Fibroblast of the aortic adventitia (primary cell): Measurements from ENCODE around the gene BPIFB2. TPM values are rescaled to one million over a fixed set of nuclear protein-coding genes. Genes with fewer than 3 reads are reported as not detected.

Source experiments
- DNase-seq: peaks from one replicate; pipeline ENCODE4 v3.0.0-alpha.2; 2010; ENCODE audit warnings: low read depth
- H3K4me3 ChIP-seq: 2 replicates; pipeline ENCODE4 v1.5.1; 2011; ENCODE audit warnings: low read depth, mild to moderate bottlenecking, control low read depth, low read length, moderate library complexity
- CTCF ChIP-seq: IDR thresholded peaks from 2 replicates; pipeline ENCODE4 v1.5.1; 2011; ENCODE audit warnings: mild to moderate bottlenecking, low read length, control low read depth, inconsistent platforms; ENCODE audit not compliant: insufficient read depth
- total RNA-seq: library from RNA; depleted of rRNA; stranded (reverse); fragments of >200 nt; gene quantifications from 2 replicates; pipeline ENCODE4 v1.2.3, GENCODE V29; 2012; ENCODE audit warnings: low replicate concordance

BPIFB2 gene
- total RNA-seq, 1 donor: not detected

- no peak overlapping the region for H3K4me3 ChIP-seq
- TF ChIP-seq CTCF: no peak
- DNase-seq: no peak
Measured at GRCh38 chr20:32967961-32968457, 39.5 kb upstream of the BPIFB2 start.

DNA sequence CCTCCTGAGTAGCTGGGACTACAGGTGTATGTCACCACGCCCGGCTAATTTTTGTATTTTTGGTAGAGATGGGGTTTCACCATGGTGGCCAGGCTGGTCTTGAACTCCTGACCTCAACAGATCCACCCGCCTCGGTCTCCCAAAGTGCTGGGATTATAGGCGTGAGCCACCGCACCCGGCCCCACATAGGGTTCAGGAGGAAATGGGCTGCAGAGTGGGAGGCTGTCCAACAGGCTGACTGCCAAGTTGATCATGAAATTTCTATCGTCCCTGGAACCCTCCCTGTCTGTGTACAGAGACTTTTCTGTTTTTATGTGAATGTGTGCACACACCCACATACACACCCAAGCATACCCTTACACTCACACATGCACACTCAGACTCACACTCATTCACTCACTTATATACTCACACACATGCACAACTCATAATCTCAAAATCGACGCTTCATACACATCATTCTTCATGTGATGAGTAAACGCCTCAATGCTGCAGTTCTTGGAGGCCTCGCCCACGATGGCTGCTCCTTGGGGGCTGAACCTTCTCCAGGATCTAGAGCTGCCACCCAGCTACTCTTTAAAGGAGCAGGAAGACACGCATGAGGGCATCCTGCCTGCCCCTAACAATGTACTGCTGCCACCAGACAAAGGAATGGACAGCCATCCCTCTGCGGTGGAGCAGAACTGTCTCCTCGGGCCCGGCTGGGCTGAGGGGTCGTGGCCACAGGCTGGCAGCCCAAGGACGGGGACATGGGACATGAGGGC lies 38.8 kb upstream of the BPIFB2 start:
- DNase-seq: no peak
- no peak for TF ChIP-seq CTCF
- no peak overlapping the region for H3K4me3 ChIP-seq

DNA sequence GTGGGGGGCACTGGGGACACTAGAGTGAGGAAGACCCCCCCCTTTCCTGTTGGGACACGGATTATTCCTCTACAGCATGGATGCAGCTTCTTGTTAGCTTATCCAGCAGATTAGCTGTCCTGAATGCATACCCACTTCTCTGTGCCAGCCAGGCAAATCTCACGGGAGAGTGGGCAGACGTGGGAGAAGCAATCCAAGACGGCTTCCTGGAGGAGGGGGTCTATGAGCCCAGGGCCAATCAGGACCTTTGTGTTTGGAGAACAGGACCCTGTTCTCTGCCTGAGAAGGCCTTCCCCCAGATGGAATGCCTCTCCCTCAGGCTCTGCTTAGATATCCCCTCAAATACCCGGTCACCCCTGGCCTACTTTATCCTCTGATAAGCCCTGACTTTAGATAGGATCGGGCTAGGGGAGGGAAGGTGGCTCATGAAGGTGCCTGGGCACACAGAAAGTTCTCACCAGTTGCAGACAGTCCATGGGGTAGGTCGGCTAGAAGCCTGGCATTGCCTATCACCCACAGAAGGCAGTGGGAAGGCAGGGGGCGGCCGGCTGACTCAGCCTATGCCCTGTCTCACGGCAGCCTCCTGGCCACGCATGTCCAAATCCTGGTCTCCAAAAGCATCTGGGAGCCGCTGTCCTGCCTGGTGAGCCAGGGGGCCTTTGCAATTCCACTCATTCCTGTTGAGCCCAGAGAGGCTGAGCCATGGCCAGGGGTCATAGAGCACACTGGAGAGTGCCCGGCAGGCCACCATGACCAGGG lies 38.0 kb upstream of the BPIFB2 start:
- DNase-seq: no peak
- TF ChIP-seq CTCF: no peak
- H3K4me3 ChIP-seq: no peak overlapping the region

DNA sequence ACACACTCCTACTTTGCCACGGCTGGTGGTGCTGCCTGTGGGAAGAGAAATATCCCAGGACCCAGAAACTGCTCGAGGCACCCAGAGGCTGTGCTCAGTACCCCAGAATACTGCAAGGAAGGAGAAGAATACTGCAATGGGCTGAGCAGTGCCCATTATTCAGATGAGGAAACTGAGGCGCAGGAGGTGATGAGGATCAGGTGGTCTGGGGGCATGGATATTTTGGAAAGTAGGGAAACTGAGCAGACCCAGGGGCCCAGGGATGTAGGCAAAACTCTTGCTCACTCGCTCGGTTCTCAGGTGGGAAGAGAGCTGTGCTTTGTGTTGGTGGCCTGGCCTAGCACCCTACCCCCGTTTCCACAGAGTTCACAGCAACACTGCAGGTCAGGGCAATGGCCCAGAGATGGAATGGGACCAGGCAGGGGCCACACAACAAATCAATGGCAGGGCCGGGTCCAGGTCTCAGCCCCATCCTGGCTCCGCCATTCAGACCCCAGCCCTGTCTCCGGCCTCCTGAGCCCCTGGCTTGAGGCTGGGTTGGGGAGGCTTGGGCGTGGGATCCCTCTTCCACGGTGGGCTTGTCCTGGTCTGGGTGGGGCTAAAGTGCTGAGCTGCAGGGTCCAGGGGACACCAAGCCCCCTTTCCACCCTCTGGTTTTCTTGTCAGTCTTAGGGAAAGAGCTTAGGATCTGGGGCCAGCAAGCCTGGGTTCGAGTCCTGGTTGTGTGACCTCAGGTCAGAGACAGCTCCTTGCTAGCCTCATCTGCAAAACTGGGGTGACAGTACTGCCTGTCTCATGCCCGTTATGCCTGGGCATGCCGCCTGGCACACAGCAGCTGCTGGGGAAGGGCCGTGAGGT lies 37.2 kb upstream of the BPIFB2 start:
- H3K4me3 ChIP-seq: no peak overlapping the region

DNA sequence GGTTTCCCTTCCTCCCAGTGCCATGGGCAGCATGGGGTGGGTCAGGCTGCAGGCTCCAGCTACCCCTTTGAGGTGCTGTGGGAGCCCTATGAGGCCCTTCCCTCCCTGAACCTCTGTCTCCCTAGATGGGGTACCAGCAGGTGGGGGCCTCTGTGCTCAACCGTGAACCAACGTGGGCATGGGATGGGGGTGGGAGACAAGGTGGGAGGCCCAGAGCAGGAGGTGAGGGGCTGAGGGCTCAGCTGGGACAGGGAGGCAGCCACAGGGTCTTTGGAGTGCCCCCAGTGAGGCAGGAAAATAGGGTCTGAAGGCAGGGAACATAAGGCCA lies 36.6 kb upstream of the BPIFB2 start:
- TF ChIP-seq CTCF: no peak
- no peak overlapping the region for H3K4me3 ChIP-seq
- no peak for DNase-seq

More for the DNA sequence above, 37.2 kb upstream of the BPIFB2 start:
- no peak for DNase-seq
- TF ChIP-seq CTCF: no peak

DNA sequence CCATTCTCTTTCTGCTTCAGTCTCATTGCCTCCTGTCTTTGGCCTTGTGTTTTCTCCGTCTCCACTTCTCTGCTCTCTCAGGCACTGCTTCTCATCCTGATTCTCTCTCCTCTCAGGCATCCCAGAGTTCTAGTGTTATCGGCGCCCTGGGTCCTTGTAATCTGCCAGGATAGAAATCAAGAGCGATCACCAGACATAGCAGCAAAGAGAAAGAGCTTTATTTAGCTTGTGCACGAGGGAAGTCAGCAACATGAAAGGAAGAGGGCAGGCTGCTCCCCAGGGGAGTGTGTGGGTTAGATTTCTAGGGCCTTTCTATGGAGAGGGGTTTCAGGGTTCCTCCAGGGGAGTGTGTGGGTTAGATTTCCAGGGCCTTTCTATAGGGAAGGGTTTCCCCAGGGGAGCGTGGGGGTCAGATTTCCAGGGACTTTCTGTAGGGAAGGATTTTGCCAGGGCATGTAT lies 35.8 kb upstream of the BPIFB2 start:
- no peak overlapping the region for H3K4me3 ChIP-seq
- DNase-seq: no peak
- TF ChIP-seq CTCF: no peak
